Stimulated activated CD4-positive, alpha-beta T cell treated with anti-CD3 and anti-CD28 coated beads, Interleukin-12 subunit alpha, Interleukin-12 subunit beta, amount 100 ng/mL, for 4 hours (primary cell): Measurements from ENCODE around the gene OSBPL5.

Source experiments
- DNase-seq: peaks from one replicate; pipeline ENCODE4 v3.0.0-alpha.2; 2020

Gene OSBPL5

GRCh38 chr11:3096909-3097530, 68.1 kb downstream of the OSBPL5 start:
- DNase-seq, result no peak

DNA sequence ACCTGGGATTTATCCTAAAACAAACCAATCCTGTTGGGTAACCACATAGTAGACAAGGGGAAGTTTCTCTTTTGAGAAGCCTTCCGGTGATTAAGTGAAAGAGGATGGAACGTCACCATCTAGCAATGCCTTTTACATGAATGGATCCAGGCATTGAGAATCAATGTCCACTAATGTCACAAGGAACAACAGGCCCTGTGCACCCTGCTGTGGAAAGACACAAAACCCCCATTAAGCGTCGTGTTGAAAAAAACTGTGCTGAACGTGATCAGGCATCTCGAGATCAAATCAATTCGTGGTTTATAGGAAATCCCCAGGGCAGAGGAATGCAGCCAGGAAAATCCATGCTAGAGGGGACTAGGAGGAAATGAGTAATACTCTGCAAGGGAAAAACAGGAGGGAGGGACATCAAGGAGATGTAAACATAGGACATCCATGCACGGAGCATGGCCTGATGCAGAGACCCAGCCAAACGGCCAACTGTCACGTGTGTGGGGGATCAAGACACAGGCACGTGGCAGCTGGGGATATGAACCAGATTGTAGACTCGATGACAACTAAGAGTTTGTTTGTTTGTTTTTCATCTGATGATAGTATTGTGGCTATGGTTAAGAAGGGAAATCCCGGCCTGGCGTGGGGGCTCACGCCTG, 69.3 kb downstream of the OSBPL5 start:
- DNase-seq, result no peak

DNA sequence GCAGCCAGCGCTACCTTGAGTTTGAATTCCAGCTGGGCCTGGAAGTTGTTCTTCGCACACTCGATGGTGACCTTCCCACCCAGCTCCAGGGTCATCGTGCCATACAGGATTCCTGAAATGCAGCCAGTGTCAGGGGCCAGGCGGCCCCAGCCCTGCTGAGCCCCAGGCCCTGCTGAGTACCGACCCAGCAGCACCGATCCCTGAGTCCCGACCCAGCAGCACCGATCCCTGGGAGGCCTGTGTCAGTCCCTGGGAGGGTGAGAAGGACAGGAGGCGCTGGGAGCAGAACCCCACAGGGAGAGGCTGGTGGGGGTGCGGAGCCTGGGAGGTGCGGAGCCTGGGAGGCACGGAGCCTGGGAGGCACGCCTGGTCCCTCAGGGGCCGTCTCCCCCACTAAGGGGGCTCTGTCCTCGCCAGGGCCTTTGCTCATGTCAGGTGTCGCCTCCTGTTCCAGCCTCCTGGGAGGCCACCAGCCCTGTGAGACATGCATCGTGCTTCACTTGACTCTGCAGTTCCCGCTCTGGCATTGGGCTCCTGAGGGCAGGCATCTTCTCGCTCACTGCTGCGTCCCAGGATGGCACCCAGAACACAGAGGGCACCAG, 70.8 kb downstream of the OSBPL5 start:
- no peak for DNase-seq

GRCh38 chr11:3093281-3094191, 71.6 kb downstream of the OSBPL5 start:
- no peak for DNase-seq

- no peak for DNase-seq
Observed at GRCh38 chr11:3092603-3093141, 72.4 kb downstream of the OSBPL5 start.

- DNase-seq, result peak; percentile 64
Observed at GRCh38 chr11:3091846-3092602, 73.1 kb downstream of the OSBPL5 start.

- no peak for DNase-seq
Observed at GRCh38 chr11:3091081-3091845, 73.8 kb downstream of the OSBPL5 start.

- no peak for DNase-seq
Observed at GRCh38 chr11:3090096-3090901, 74.8 kb downstream of the OSBPL5 start.

GRCh38 chr11:3089236-3090061, 75.7 kb downstream of the OSBPL5 start:
- no peak for DNase-seq

GRCh38 chr11:3088806-3089205, 76.3 kb downstream of the OSBPL5 start:
- DNase-seq, result no peak

DNA sequence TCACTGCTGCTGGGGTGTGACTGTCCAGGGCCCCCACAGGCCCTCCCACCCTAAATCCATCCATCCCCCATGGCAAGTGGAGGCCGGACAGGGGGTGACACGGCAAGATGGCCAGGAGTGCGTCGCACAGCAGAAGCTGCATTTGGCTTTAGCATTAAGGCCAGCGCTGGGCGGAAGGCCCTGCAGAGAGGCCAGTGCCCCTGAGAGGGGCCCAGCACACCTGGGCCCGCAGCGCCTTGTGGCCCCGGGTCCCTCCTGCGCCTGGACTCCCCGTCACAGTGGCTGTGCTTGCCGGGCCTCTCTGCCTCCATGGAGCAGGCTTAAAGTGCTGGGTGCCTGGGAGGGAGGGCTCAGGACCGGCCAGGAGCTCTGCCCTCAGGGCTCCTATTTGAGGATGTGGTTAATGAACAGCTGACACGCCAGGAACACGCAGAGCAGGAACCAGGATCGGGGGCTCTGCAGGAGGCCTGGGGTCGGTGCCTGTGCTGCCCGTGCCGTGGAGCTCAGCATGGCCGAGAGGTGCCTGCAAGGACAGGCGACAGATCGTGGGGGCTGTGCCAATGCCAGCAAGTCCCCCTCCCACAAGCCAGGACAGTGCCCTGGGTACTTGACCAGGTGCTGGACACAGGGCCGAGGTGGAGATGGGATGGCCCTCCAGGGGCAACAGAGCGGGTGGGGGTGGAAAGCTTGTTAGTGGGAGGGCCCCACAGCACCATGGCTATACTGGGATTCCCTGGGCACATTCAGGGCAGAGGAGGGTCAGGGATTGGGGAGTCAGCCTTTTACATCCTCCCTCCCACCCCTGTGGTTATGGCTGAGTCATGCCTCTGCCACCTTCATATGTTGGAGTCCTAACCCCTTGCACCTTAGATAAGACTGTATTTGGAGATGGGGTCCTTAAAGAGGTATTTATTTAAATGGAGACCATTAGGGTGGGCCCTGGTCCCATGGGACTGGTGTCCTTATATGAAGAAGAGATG, 77.0 kb downstream of the OSBPL5 start:
- no peak for DNase-seq

- DNase-seq, result no peak
Observed at GRCh38 chr11:3087373-3087772, 77.7 kb downstream of the OSBPL5 start.

- DNase-seq, result no peak
Observed at GRCh38 chr11:3086671-3087150, 78.4 kb downstream of the OSBPL5 start.

- DNase-seq, result no peak
Observed at GRCh38 chr11:3086114-3086513, 79.0 kb downstream of the OSBPL5 start.

DNA sequence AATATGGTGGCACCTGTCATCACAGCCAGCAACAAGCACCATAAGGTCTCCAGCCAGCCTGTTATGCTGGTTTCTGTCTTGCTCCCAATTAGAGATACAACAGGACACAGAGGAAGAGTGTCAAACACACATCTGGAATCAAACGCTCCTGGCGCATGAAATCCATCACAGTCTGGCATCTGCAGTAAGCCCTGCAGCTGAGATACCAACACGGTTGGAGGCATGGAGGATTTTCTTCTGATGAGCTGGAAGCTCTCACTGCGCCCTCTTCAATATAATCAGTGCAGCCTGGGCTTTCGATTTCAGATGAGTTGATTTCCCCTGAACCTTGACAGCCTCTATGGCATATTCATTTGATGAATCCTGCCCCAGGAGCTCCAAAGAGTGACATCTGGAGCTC, 80.1 kb downstream of the OSBPL5 start:
- no peak for DNase-seq

DNA sequence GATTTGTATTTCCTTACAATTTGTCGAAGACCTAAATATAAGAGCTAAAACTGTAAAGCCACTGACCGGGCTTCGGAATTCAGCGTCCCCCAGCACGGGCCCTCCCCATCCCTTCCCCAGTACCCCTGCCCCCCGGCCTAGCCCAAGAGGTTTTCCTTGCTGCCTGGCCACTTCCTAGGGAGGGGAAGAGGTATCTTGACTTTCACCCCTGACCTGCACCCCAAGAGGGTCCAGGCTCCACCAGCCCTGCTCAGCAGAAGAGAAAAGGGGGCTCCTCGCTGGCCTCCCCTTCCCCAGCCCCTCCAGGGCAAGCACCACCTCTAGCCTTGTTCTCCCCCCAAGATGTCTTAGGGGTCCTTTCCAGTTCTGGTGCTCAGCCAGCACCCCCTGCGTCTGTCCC, 81.8 kb downstream of the OSBPL5 start:
- no peak for DNase-seq

GRCh38 chr11:3081386-3081751, 83.7 kb downstream of the OSBPL5 start:
- DNase-seq, result no peak

- DNase-seq, result no peak
Observed at GRCh38 chr11:3080733-3081385, 84.3 kb downstream of the OSBPL5 start.
